SH-SY5Y (cell line): ENCODE measurements around the gene RALGDS.

ENCODE experiments used
- GATA2 ChIP-seq: IDR thresholded peaks from 2 replicates; pipeline ENCODE4 v1.6.1; 2011; ENCODE audit warnings: mild to moderate bottlenecking, low read depth, low read length
- GATA3 ChIP-seq: IDR thresholded peaks from 2 replicates; pipeline ENCODE4 v1.6.1; 2011; ENCODE audit warnings: low read depth, mild to moderate bottlenecking, low read length, moderate library complexity

- TF ChIP-seq GATA2 = no peak
- no peak for TF ChIP-seq GATA3
Measured at GRCh38 chr9:133165452-133165730, 44.4 kb upstream of the RALGDS start.
